NOMO-1 (cell line): ENCODE measurements around the gene DENND10.

Experiments
- DNase-seq, 2 experiments: peaks; one replicate each; lab custom pipeline; 2025; ENCODE audit not compliant: unreplicated experiment in 2 of 2; lab: John Stamatoyannopoulos, UW

The DENND10 gene

GRCh38 chr10:119103903-119104653 is at the start of gene DENND10:
TSS of gene DENND10 (plus strand) at chr10:119104113. CDS start at chr10:119104143, 30 bp downstream.
- DNase-seq, result peak; percentile 48 to 52

GRCh38 chr10:119055472-119055871 is 48.4 kb upstream of the DENND10 start:
- no peak for DNase-seq

GRCh38 chr10:119058010-119058409 is 45.9 kb upstream of the DENND10 start:
- no peak for DNase-seq

GRCh38 chr10:119059557-119059956 is 44.4 kb upstream of the DENND10 start:
- DNase-seq, result no peak

GRCh38 chr10:119060107-119060506 is 43.8 kb upstream of the DENND10 start:
- DNase-seq, result no peak

- DNase-seq, result no peak
Observed at GRCh38 chr10:119061352-119061751, 42.6 kb upstream of the DENND10 start.

GRCh38 chr10:119061926-119062325 is 42.0 kb upstream of the DENND10 start:
- no peak for DNase-seq

GRCh38 chr10:119070395-119071165 is 33.3 kb upstream of the DENND10 start:
- no peak for DNase-seq

- no peak for DNase-seq
Observed at GRCh38 chr10:119073584-119073983, 30.3 kb upstream of the DENND10 start.

- no peak for DNase-seq
Observed at GRCh38 chr10:119078422-119079179, 25.3 kb upstream of the DENND10 start.

- DNase-seq, result peak; percentile 41 to 49
Observed at GRCh38 chr10:119079599-119080520, 24.1 kb upstream of the DENND10 start.

GRCh38 chr10:119080521-119081259 is 23.2 kb upstream of the DENND10 start, which contains the start of gene EIF3A:
TSS of gene EIF3A (minus strand) at chr10:119080817. CDS start at chr10:119080676, 141 bp downstream.
- DNase-seq, result peak; percentile 89 to 96

GRCh38 chr10:119084896-119085295 is 19.0 kb upstream of the DENND10 start:
- DNase-seq, result no peak

GRCh38 chr10:119087271-119087882 is 16.5 kb upstream of the DENND10 start:
- DNase-seq, result no peak

GRCh38 chr10:119090026-119090795 is 13.7 kb upstream of the DENND10 start:
- DNase-seq, result no peak

GRCh38 chr10:119090968-119091367 is 12.9 kb upstream of the DENND10 start:
- DNase-seq, result peak; percentile 93 to 97

GRCh38 chr10:119095640-119096039 is 8.3 kb upstream of the DENND10 start:
- no peak for DNase-seq
